Measurements from ENCODE around the gene NUP62.

DNA sequence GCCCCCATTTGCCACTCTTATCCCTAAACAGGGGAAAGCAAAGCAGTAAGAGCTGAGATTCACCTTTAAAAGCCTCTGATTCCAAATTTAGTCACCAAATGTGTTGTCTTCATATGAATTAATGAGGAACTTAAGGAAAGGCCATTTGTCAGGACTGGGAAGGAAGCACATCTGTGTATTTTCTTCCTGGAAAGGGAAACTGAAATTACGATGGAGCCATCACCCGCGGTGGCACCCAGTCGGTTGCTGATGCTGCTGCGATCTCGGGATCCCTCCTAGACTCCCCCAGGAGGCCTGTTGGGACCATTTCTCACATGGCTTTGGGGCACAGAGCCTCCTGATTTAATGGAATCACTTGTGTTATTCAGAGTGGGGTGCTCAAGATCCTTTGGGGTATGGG is 25.2 kb downstream of the NUP62 start:
- TF ChIP-seq, protein P1, sequence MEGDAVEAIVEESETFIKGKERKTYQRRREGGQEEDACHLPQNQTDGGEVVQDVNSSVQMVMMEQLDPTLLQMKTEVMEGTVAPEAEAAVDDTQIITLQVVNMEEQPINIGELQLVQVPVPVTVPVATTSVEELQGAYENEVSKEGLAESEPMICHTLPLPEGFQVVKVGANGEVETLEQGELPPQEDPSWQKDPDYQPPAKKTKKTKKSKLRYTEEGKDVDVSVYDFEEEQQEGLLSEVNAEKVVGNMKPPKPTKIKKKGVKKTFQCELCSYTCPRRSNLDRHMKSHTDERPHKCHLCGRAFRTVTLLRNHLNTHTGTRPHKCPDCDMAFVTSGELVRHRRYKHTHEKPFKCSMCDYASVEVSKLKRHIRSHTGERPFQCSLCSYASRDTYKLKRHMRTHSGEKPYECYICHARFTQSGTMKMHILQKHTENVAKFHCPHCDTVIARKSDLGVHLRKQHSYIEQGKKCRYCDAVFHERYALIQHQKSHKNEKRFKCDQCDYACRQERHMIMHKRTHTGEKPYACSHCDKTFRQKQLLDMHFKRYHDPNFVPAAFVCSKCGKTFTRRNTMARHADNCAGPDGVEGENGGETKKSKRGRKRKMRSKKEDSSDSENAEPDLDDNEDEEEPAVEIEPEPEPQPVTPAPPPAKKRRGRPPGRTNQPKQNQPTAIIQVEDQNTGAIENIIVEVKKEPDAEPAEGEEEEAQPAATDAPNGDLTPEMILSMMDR (IDR thresholded peaks at IDR 0.05) = no peak
- no peak for TF ChIP-seq POLR2A (IDR thresholded peaks at IDR 0.05)
